ENCODE results near the gene NHLRC4.

DNA sequence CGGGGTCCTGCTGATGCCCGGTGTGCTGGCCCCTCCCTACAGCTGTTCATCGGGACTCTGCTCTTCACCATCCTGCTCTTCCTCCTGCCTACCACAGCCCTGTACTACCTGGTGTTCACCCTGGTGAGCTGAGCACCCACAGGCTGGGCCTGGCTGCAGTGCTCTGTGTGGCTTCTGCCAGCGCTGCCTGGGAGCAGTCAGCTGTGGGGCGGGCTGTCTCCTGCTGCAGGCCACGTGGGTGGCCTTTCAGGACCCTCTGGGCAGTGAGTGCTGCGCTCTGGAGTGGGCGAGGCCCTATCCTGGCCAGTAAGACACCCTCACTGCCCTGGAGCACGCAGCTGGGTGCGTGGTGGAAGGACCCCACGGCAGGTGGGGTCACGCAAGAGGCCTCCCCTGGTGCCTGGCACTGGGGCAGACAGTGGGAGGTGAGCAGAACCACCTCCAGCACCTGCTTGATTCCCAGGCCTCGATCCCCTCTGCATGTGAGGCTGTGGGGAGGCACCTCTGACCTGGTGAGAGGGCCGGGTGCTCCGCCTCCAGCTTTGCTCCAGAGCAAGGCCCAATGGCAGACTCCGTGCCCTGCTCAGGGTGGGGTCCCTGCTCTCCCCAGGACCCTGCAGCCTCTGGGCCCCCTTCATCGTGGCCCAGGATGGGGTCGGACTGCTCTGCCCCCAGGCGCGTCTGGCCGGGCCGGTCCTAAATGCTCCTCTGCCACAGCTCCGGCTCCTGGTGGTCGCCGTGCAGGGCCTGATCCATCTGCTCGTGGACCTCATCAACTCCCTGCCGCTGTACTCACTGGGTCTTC is 13.5 kb downstream of the NHLRC4 start:
- TF ChIP-seq, protein P1, sequence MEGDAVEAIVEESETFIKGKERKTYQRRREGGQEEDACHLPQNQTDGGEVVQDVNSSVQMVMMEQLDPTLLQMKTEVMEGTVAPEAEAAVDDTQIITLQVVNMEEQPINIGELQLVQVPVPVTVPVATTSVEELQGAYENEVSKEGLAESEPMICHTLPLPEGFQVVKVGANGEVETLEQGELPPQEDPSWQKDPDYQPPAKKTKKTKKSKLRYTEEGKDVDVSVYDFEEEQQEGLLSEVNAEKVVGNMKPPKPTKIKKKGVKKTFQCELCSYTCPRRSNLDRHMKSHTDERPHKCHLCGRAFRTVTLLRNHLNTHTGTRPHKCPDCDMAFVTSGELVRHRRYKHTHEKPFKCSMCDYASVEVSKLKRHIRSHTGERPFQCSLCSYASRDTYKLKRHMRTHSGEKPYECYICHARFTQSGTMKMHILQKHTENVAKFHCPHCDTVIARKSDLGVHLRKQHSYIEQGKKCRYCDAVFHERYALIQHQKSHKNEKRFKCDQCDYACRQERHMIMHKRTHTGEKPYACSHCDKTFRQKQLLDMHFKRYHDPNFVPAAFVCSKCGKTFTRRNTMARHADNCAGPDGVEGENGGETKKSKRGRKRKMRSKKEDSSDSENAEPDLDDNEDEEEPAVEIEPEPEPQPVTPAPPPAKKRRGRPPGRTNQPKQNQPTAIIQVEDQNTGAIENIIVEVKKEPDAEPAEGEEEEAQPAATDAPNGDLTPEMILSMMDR (IDR thresholded peaks at IDR 0.05), result no peak
- TF ChIP-seq POLR2AphosphoS5 (IDR thresholded peaks at IDR 0.05; ENCODE audit: insufficient read depth in 1 of 2, low read depth in 1 of 2), result no peak
- TF ChIP-seq POLR2A (IDR thresholded peaks at IDR 0.05), result no peak

Measured in vagina (tissue), 2 donors.